Thyroid gland (tissue), 4 donors: ENCODE measurements around the gene ADAMTSL4.

Experiments
- CTCF ChIP-seq, 6 experiments: fragments of 200-600 bp in 3 of 6; fragments of 450-650 bp in 3 of 6; sonication (generic) in 3 of 6; IDR thresholded peaks; one replicate each; pipeline ENCODE4 v1.5.1; 2016 to 2019; ENCODE audit warnings: antibody characterized with exemption in 6 of 6, mild to moderate bottlenecking in 2 of 6, inconsistent platforms in 1 of 6, moderate library complexity in 1 of 6
- POLR2A ChIP-seq, 2 donors: fragments of 450-650 bp; IDR thresholded peaks; one replicate each; pipeline ENCODE4 v1.6.1; 2017; ENCODE audit warnings: antibody characterized with exemption in 2 of 2, mild to moderate bottlenecking in 2 of 2, moderate library complexity in 1 of 2

GRCh38 chr1:150513351-150513791 lies 35.8 kb upstream of the ADAMTSL4 start:
- no peak for TF ChIP-seq CTCF (IDR thresholded peaks at IDR 0.05)
- no peak for TF ChIP-seq POLR2A (IDR thresholded peaks at IDR 0.05)
